ENCODE data around the gene HLF.

GRCh38 chr17:55295411-55296170 is 30.8 kb downstream of the HLF start:
- TF ChIP-seq EZH2phosphoT487 (IDR thresholded peaks at IDR 0.05; ENCODE audit: low read length) (no peak), CTCF (IDR thresholded peaks at IDR 0.05; ENCODE audit: low read length) (peak; percentile 77), EZH2 (optimal IDR thresholded peaks at IDR 0.05; ENCODE audit: low read depth, low read length) (no peak)

Measured in MM.1S (cell line).